ENCODE measurements around the gene EPHA7.

EPHA7 gene

DNA sequence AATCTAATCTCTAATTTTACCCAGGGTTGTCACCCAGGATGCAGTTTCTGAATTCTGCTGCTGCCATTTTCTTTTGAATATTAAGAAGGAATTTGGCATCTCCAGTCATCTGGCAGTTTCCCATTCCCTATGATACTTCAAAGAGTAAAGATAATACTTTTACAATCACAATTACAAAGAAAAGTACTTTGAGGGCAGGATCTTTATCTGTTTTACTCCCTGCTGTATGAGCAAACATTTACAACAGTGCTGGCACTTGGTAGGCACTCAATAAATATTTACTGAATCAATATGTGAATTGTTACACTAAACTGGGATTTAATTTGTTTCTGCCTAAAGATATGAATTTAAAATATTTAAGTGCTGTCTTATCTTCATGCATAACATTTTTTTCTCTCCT, 224.9 kb downstream of the EPHA7 start:
- no peak for TF ChIP-seq SPI1 (IDR thresholded peaks at IDR 0.05; ENCODE audit: borderline replicate concordance, low read depth)
- TF ChIP-seq, protein P1, sequence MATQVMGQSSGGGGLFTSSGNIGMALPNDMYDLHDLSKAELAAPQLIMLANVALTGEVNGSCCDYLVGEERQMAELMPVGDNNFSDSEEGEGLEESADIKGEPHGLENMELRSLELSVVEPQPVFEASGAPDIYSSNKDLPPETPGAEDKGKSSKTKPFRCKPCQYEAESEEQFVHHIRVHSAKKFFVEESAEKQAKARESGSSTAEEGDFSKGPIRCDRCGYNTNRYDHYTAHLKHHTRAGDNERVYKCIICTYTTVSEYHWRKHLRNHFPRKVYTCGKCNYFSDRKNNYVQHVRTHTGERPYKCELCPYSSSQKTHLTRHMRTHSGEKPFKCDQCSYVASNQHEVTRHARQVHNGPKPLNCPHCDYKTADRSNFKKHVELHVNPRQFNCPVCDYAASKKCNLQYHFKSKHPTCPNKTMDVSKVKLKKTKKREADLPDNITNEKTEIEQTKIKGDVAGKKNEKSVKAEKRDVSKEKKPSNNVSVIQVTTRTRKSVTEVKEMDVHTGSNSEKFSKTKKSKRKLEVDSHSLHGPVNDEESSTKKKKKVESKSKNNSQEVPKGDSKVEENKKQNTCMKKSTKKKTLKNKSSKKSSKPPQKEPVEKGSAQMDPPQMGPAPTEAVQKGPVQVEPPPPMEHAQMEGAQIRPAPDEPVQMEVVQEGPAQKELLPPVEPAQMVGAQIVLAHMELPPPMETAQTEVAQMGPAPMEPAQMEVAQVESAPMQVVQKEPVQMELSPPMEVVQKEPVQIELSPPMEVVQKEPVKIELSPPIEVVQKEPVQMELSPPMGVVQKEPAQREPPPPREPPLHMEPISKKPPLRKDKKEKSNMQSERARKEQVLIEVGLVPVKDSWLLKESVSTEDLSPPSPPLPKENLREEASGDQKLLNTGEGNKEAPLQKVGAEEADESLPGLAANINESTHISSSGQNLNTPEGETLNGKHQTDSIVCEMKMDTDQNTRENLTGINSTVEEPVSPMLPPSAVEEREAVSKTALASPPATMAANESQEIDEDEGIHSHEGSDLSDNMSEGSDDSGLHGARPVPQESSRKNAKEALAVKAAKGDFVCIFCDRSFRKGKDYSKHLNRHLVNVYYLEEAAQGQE (IDR thresholded peaks at IDR 0.05; ENCODE audit: insufficient replicate concordance, low read depth) = no peak
- TF ChIP-seq, protein P2, sequence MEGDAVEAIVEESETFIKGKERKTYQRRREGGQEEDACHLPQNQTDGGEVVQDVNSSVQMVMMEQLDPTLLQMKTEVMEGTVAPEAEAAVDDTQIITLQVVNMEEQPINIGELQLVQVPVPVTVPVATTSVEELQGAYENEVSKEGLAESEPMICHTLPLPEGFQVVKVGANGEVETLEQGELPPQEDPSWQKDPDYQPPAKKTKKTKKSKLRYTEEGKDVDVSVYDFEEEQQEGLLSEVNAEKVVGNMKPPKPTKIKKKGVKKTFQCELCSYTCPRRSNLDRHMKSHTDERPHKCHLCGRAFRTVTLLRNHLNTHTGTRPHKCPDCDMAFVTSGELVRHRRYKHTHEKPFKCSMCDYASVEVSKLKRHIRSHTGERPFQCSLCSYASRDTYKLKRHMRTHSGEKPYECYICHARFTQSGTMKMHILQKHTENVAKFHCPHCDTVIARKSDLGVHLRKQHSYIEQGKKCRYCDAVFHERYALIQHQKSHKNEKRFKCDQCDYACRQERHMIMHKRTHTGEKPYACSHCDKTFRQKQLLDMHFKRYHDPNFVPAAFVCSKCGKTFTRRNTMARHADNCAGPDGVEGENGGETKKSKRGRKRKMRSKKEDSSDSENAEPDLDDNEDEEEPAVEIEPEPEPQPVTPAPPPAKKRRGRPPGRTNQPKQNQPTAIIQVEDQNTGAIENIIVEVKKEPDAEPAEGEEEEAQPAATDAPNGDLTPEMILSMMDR (IDR thresholded peaks at IDR 0.05; ENCODE audit: insufficient read depth, low read length) = no peak
- no peak for TF ChIP-seq GABPA (IDR thresholded peaks at IDR 0.05; ENCODE audit: low read depth)
- no peak for TF ChIP-seq POLR2AphosphoS5 (IDR thresholded peaks at IDR 0.05; ENCODE audit: low read depth)
- Histone ChIP-seq H3K27me3 (ENCODE audit: insufficient read depth, poor library complexity, severe bottlenecking) (no peaks in the 10 kb centered on the region), H3K4me3 (replicated peaks; ENCODE audit: insufficient read depth, low read length) (no peak overlapping the region), H3K27ac (replicated peaks) (no peak overlapping the region)
- DNase-seq (ENCODE audit: low read depth in 1 of 2, low spot score in 1 of 2) = no peak

DNA sequence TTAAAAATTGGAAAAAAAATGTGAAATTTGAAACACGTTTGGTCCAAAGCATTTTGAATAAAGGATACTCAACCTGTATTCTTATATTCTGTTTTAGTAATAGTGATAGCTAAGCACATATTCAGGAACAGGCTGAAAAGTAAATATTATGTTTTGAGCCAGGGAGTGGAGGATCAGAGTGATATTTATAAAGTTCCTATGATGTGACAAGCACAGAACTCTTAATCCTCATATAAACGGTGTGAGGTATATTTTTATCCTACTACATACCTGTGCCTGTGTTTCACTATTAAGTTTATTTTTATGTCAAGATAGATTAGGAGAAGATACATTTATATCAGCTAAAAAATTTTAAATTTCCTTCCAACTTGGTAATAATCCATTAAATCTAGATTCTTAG, 225.5 kb downstream of the EPHA7 start:
- TF ChIP-seq, protein P1 (IDR thresholded peaks at IDR 0.05; ENCODE audit: insufficient replicate concordance, low read depth) = no peak
- TF ChIP-seq GABPA (IDR thresholded peaks at IDR 0.05; ENCODE audit: low read depth) (no peak), POLR2AphosphoS5 (IDR thresholded peaks at IDR 0.05; ENCODE audit: low read depth) (no peak), SPI1 (IDR thresholded peaks at IDR 0.05; ENCODE audit: borderline replicate concordance, low read depth) (no peak)
- TF ChIP-seq, protein P2 (IDR thresholded peaks at IDR 0.05; ENCODE audit: insufficient read depth, low read length) = no peak
- no peak for DNase-seq (ENCODE audit: low read depth in 1 of 2, low spot score in 1 of 2)
- H3K27me3 ChIP-seq (ENCODE audit: insufficient read depth, poor library complexity, severe bottlenecking) = no peaks in the 10 kb centered on the region
- no peak overlapping the region for H3K27ac ChIP-seq (replicated peaks)
- H3K4me3 ChIP-seq (replicated peaks; ENCODE audit: insufficient read depth, low read length) = no peak overlapping the region

Measured in HL-60 (cell line).